GM06990 (cell line): ENCODE measurements around the gene CSH2.
A peak's percentile ranks its signal among the peaks of the same experiment; 100 is the strongest.

Experiments
- DNase-seq: peaks from one replicate; pipeline ENCODE4 v3.0.0-alpha.2; 2011; ENCODE audit not compliant: insufficient read length; ENCODE audit errors: extremely low read depth
- H3K27me3 ChIP-seq: replicated peaks from 2 replicates; pipeline ENCODE4 v1.6.0; 2011; ENCODE audit warnings: low read length; ENCODE audit not compliant: control insufficient read depth, insufficient read depth
- H3K36me3 ChIP-seq: 2 replicates; pipeline ENCODE4 v1.5.1; 2011; ENCODE audit warnings: low read length; ENCODE audit not compliant: control insufficient read depth, insufficient read depth
- H3K4me3 ChIP-seq: replicated peaks from 2 replicates; pipeline ENCODE4 v1.5.1; 2011; ENCODE audit warnings: low read depth, mild to moderate bottlenecking, control low read depth, low read length
- TF ChIP-seq, protein P1 (sequence below): IDR thresholded peaks from 2 replicates; pipeline ENCODE4 v1.5.1; 2011; ENCODE audit warnings: low read length, control low read depth, mild to moderate bottlenecking, inconsistent platforms; ENCODE audit not compliant: insufficient read depth, poor library complexity, severe bottlenecking

The CSH2 gene

DNA sequence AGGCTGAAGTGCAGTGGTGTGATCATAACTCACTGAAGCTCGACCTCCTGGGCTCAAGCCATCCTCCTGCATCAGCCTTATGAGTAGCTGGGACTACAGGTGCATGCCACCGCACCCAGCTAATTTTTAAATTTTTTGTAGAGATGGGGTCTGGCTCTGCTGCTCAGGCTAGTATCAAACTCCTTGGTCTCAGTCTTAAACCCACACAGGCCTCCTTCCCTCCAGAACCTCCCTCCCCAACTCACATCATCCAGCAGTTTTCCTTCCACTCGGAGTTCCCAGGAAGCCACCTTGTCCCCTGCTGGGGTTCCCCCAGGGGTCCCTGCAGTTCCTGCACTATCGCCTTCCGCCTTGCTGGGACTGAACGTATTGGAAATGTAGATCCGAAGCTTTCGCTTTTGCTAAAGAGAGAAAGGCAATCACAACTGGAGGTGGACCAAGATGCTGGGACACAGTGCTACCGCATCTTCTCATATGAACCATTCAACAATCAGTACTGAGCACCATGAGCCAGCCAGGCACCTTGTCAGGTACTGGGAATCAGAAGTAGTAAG, 38.2 kb downstream of the CSH2 start:
- TF ChIP-seq, protein P1, sequence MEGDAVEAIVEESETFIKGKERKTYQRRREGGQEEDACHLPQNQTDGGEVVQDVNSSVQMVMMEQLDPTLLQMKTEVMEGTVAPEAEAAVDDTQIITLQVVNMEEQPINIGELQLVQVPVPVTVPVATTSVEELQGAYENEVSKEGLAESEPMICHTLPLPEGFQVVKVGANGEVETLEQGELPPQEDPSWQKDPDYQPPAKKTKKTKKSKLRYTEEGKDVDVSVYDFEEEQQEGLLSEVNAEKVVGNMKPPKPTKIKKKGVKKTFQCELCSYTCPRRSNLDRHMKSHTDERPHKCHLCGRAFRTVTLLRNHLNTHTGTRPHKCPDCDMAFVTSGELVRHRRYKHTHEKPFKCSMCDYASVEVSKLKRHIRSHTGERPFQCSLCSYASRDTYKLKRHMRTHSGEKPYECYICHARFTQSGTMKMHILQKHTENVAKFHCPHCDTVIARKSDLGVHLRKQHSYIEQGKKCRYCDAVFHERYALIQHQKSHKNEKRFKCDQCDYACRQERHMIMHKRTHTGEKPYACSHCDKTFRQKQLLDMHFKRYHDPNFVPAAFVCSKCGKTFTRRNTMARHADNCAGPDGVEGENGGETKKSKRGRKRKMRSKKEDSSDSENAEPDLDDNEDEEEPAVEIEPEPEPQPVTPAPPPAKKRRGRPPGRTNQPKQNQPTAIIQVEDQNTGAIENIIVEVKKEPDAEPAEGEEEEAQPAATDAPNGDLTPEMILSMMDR = no peak
- peaks cover 53% of the 10 kb centered on the region for H3K36me3 ChIP-seq
- no peak for DNase-seq
- H3K4me3 ChIP-seq = no peak overlapping the region
- H3K27me3 ChIP-seq = no peaks in the 10 kb centered on the region

DNA sequence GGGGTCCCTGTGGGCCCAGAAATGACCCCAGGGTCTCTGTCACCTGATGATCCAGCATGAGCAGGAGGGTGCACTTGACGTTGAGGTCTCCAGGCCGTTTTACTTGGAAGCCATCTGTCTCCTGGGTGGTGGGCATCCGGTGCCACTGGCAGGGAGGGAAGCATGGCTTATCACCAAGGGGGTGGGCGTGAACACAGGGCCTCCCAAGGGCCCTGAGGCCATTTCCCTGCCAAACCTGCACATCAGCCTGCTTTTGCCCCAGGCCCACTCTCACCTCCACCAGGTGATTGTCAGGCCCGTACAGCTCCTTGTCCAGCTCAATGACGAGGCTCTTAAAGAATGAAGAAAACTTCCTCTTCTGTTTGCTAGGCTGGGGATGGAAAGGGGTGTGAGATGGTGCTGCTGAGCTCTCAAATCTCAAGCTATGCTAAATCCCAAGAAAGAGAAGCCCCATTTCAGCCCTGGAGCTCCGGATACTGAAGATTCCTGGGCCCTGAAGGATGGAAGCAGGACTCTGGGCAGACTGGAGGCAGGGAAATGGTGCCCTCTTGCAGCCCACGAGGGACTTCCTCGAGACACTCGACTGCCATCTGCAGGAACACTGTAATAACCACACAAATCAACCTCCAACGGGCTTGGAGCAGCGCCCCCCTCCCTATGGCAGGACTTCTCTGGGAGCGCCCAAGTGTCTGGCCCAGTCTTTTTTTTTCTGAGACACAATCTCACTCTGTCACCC, 38.9 kb downstream of the CSH2 start:
- Histone ChIP-seq H3K36me3 (peaks cover 59% of the 10 kb centered on the region), H3K27me3 (no peaks in the 10 kb centered on the region), H3K4me3 (no peak overlapping the region)
- DNase-seq = no peak
- TF ChIP-seq, protein P1 = peak; percentile 53

DNA sequence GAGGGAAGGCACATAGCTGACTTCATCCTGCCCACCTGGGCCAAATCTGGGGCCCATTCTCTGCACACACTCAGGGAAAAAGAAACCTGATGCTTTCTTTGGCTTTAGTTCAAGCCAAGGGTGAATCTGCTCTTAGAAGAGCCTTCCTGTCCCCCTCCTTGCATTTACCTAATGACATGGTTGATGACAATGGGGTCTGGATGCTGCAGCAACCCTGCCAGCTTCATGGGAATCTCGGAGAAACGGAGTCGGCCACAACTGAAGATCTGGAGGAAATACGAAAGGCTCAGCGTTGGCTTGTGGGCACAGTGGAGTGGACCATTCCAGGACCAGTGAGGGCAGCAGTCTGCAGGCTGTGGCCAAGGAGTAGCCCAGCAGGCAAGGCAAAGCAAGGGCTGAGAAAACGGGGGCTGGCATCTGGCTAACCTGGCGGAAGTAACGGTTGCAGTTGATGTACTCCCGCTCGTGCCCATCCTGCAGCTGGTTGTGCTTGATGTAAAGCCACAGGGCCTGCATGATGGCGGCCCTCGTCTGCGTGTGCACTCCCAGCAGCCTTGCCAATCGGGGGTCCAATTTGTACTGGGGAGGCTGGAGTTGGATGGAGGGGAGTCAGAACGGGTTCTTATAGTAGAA, 39.6 kb downstream of the CSH2 start:
- TF ChIP-seq, protein P1 = no peak

DNA sequence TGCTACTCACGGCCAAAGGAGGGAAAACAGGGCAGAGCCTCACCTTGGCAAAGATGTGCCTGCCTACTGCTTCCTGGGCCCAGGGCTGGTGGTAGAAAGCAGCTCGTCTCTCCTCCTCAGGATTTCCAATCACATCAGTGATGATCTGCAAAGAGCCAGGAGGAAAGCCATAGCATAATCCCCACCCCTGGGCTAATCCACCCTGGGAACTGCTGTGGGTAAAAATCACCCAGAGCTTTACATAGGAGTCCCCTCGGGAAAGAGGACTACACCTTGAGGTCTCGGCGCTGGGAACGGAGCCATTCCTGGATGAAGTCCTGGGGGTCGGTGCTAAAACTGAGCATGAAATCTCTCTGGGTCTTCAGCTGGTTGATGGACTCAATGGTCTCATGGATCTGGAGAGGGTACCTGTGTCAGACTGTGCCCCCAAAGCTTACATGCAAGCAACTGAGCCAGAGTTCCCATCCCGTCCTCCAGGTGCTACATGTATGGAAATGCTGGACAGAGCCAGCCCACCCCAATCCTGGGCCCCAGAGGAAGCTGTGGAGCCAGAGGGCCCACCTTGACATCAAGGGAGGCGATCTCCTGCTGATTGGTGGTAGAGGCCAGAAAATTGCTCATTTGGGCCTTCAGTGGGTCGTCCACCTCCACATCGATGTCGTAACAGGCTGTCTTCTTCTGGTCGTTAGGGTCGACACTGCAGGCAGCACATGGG, 40.3 kb downstream of the CSH2 start:
- DNase-seq = no peak
- Histone ChIP-seq H3K36me3 (peaks cover 63% of the 10 kb centered on the region), H3K27me3 (no peaks in the 10 kb centered on the region), H3K4me3 (no peak overlapping the region)
- TF ChIP-seq, protein P1 = no peak

More for the DNA sequence above, 39.6 kb downstream of the CSH2 start:
- DNase-seq = no peak
- H3K4me3 ChIP-seq = no peak overlapping the region
- peaks cover 63% of the 10 kb centered on the region for H3K36me3 ChIP-seq
- H3K27me3 ChIP-seq = no peaks in the 10 kb centered on the region

DNA sequence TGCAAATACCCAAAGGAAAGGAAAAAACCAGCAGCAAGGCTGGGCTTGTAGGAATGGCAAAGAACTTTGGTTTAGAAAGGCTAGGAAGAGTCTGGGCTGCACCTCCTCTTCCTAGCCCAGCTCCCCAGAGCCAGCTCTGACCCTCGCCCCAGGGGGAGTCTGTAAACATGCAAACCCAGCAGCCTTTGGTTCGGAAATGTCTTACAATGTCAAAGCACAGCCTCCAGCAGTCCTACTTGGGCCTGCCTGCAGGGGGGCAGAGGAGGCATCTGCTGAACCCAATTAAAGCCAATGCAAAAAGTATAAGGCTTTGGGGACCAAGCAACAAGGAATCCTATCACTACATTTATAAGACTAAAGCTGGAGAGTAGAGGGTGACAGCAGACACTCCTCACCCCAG, 41.0 kb downstream of the CSH2 start:
- no peaks in the 10 kb centered on the region for H3K27me3 ChIP-seq
- DNase-seq = no peak
- H3K36me3 ChIP-seq = peaks cover 59% of the 10 kb centered on the region
- H3K4me3 ChIP-seq = no peak overlapping the region
- TF ChIP-seq, protein P1 = no peak
